CD4-positive, alpha-beta T cell treated with Interleukin-17A for 1 hour (primary cell): ENCODE results near the gene PLB1.
A peak's percentile ranks its signal among the peaks of the same experiment; 100 is the strongest.
"Not testable (repeated sequence)": the region's sequence is repeated elsewhere in the genome, so short reads cannot be mapped to it uniquely, and the experiment has no call there.

ENCODE experiments used
- DNase-seq: peaks from one replicate; pipeline ENCODE4 v3.0.0-alpha.2; 2020

The PLB1 gene

DNA sequence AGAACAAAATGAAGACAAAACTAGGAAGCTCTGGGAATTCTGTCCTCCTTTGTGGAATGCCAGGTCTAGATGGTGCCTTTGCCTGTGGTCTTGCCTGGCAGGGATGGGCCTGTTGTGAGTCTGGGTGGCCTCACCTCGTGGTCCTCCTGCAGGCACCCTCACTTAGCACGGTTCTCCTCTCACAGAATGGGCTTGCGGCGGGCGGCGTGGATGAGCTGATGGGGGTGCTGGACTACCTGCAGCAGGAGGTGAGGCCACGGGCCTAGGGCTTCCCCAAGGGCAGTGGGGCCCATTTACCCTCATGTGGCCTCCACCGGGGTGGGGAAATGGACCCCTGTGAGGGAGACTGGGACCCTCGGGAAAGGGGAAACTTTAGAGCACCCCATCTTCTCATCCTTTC lies 42.3 kb downstream of the PLB1 start:
- DNase-seq, result no peak

DNA sequence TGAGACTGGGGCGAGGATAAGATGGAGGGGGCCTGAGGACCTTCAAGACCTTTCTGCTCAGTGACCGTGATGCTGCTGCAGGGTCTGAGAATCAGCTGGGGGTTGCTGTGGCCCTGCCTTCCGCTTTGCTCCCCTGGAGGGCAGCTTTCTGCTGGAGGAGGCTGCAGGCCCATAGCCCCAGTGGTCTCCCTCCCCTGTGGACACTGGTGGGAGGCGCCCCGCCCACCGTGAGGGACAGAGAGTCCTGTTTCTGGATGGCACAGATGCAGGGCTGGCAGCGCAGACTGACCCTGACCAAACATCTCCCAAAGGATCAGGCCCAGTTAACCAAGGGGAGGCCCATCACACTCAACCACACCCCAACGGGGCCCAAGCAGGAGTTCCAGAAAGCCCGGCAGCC lies 42.8 kb downstream of the PLB1 start:
- DNase-seq, result no peak

DNA sequence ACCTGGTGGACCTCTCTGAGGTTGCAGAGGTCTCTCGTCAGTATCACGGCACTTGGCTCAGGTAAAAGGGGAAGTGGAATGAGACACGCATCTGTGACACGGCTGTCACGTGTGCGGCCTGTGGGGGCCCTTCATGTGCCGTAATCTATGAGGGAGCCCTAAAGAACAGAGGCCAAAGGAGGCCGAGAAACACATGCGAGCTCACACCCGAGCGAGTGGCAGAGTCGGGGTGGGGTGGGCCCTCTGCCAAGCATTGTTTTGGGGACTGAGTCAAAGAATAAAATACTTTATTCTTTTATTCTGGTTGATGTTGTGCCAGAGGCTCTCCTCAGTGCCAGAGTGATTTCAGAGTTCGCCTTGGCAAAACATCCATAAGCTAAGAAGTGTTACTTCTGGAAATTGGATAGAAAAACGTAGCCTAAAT lies 43.3 kb downstream of the PLB1 start:
- no peak for DNase-seq

DNA sequence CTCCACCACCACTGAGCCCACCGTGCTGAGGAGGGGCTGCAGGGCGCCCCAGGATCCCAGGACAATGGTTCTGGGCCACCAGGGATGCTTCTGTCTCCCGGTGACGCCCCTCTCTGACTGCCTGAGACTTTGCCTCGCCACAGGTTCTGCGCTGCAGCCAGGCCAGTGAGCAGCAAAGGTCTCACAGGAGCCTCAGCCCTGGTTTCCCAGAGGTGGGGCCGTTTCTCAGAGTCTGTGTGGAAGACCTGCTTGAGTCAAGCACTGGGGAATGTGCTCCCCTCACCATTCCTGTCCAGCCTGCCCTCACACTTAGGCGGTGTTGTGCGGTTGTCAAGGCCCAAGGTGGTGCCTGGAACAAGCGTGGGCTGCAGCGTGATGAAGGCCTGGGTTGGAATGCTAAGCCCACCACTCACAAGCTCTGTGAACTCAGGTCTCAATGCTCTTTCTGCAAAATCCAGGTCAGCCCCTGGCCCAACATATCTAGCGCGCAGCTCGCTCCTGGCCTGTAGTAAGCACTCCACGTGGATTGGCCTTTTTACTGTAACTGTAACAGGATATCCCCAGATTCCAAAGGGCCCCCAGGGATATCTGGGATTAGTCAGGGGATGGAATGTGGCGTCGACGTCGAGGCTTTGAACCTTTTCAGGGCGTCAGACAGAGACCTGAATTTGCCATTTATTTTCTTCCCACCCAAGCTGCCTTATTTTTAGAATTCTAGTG lies 47.6 kb downstream of the PLB1 start:
- no peak for DNase-seq

DNA sequence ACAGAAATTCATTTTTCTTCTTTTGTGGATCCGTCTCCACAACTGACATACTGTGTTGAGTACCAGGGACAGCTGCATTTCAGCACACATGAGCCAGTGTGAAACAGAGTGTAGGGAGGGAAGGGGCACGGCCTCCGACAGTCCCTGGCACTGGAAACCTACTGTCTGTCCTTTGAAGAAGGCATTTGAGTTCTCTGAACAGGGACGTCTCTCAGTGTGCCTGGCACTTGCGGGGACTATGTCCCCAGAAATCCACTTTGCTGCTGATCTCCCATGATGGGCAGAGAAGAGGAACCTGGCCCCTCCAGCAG lies 48.1 kb downstream of the PLB1 start:
- DNase-seq, result no peak

DNA sequence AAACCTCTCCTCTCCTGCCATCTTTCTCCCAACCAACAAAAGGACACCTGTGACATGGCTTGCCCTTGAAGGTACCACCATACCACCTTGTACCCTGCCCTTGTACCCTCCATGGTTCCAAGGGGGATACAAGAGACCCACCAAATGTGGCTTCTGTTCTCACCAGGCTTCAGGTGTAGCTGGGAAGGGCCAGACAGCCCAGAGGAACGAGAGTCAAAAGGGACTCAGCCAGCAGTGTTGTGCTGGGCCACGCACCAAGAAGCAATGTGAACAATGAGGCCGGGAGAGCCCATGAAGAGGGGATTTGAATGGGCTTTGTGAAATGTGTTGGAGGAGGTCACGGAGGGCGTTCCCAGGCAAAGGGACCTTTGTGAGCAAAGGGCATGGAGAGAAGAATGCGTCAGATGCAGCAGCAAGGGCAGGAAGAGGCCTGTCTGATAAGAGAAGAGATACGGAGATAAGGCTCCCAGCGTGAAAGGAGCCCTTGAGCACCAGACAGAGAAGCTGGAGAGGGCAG lies 48.6 kb downstream of the PLB1 start:
- peak; percentile 44 for DNase-seq

DNA sequence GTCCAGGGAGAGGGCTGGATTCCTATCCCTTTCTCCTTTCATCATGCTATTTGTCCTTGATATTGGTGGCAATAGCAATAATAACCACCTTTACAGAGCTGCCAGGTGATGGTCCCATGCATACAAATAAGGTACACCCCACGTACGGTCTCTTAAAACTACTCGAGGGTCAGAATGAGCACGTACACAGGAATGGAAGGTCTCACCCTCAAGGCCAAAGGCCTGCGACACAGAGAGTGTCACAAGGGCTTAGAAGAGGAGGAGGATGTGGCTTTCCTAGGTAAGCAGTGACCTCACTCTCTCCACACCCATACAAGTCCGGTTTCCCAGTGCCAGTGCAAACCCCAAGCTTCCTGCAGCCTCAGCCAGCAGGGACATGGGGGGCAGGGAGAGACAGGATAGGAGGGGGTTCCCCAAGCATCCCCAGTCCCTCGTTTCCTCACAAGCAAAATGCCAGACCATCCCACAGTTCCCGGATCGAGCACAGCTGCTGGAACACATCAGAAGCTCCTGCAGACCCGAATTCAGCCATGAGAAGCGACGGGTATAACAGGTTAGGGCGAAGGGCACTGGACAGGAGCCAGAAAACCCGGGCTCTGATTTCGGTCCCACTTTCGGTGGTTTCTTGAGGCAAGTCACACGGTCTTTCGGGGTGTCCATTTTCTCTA lies 49.2 kb downstream of the PLB1 start:
- DNase-seq, result peak; percentile 46

DNA sequence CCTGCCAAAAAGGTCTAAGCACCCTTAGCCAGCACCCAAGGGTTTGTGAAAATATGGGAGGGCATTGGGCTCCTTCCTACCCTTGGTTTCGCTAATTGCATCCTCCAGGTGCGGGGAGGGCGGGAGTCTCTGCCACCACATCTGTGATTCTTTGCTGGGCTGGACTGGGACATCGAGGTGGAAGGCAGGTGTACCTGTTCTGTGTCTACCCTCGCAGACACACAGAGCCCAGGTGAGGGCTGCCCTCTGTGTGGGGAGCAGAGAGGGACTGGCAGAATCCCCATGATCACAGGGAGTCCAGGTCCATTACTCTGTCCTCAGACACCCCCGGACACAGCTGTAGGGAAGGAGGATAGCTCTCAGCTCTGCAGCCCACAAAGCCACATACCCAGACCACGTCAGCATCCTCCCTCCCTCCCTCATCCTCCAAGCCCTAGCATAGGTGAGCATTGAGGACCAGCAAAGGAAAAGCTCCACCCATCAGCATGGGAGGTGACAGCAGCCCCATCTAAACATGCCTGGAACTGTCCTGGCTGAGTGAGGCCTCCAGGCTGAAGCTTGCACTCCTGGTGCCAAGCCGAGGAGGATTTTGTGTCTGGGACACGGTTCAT lies 49.8 kb downstream of the PLB1 start:
- DNase-seq, result peak; percentile 53

DNA sequence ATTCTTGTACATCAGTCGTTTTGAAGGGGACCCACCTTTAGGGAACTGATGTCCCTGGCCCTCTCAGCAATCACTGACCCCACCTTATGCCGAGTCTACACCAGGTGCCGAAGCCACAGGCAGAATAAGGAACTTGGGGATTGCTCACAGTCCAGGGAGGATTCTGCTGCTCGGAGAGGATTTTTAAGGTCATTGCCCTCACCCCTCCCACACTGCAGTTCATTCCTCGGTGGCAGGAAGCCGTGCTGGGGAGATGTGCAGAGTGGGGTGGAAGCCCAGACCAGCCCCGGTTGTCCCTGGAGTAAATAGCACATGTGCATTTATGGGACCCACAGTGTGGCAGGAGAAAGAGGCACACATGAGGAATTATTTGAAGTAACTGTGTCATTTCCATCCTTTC lies 50.4 kb downstream of the PLB1 start:
- no peak for DNase-seq

DNA sequence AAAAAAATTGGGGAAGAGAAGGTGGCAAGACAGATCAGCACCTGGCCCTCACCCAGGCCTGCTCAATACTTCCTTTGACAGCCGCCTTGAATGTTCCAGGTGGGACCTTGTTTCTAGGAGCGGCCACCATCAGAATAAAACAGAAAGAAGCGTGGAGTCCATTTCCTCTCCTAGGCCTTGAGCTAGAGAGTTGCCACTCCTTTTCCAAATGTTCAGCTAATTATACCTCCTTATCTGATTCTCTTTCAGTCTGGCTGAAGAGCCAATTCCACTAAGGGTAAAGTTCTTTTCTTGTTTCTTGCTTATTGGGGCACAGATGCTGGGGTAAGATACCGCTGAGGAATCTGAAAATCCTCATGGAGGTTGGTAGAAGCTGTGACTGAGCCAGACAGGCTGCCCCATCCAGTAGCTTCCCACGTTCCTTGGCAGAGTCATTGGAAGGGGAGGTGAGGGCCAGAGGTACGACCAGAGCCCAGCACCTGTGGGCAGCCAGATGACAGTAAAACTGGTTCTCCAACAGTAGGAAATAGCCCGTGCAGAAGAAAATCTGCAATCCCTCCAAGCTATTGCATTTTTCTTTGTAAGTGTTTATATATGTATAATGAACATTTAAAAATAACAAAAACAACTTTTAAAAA lies 51.5 kb downstream of the PLB1 start:
- no peak for DNase-seq

DNA sequence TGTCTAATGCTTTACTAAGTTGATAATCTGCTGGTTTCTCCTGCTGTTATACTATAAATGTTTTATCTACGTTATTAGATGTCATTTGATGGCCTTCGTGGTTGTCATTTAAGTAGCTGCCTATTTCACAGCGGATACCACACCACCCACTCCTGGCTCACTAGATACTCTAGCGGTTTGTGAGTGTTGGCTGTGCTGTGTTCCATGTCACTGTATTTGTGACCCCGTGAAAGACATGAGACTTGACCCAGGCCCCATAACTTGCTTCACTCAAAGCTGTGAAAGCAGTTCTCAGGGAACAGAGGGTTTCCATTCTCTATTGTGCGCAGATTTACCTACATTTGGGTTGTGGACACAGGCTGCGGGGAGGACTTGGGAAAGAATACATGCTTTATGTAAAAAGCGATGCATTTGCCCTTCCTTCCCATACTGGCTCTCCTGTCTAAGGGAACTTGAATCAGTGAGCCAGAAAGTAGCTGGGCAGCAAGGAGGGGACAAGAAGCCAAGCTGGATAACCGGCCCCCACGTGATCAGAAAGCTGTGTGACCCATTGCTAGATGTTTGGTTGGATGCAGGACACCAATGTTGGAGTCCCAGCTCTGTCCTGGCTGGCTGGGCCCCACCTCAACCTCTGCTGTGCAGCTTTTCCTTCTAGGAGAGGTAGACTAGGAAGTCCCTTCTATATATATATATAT lies 52.2 kb downstream of the PLB1 start:
- peak; percentile 43 for DNase-seq

DNA sequence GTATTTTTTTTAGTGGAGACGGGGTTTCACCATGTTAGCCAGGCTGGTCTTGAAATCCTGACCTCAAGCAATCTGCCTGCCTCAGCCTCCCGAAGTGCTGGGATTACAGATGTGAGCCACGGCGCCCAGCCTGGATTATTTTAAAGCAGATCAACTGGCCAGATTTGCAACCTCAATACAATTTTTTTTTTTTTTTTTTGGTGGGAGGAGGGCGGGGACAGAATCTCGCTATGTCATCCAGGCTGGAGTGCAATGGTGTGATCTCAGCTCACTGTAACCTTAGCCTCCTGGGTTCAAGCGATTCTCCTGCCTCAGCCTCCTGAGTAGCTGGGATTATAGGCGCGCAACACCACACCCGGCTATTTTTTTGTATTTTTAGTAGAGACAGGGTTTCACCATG lies 54.5 kb downstream of the PLB1 start:
- not testable (repeated sequence) for DNase-seq

DNA sequence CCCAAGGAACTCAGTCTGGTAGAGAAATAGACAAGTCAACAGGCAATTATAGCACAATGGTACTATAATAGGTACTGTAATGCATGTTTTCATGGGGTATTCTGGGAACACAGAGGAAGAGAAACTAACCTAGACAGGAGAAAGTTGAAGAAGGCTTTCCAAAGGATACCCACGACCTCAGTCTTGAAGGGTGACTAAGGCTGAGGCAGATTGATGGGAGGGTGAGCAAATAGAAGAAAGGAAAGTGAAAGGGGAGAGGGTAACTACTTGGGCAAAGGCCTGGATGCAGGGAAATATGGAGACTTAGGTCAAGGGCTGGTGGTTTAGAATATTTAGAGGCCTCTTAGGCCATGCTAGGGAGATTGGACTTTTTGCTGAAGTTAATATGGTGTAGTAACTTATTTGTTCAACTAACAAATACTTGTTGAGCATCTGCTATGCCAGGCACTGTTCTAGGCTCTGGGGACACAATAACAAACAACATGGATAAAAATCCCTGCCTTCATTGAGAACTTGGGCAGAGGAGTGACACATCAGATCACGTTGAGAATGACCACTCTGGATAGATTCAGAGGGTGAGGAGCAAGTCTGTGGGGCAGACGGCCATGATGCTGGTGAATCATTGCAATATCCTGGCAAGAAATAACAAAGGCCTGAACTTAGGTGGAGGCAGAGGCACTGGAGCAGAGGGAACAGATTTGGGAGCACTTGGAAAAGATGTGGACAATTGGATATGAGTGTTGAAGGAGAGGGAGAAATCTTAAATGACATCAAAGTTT lies 56.4 kb downstream of the PLB1 start:
- DNase-seq, result no peak

DNA sequence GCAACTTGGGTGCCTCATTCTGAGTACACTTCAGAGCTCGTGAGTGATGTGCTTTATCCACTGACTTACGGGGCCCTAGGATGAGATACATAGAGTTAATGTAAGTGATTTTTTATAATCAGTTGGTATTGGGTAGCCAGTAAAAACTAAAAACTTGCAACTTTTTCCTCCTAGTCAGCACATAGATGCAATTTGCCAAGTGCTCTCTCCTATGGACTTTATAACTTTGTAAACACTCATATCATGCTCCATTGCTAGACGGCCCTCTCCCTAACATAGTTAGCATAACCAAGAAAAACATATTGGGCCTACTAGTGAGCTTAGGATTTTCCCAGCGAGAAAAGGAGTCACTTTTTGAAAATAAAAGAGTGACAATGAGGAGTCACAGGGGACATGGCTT lies 60.4 kb downstream of the PLB1 start:
- DNase-seq, result no peak

DNA sequence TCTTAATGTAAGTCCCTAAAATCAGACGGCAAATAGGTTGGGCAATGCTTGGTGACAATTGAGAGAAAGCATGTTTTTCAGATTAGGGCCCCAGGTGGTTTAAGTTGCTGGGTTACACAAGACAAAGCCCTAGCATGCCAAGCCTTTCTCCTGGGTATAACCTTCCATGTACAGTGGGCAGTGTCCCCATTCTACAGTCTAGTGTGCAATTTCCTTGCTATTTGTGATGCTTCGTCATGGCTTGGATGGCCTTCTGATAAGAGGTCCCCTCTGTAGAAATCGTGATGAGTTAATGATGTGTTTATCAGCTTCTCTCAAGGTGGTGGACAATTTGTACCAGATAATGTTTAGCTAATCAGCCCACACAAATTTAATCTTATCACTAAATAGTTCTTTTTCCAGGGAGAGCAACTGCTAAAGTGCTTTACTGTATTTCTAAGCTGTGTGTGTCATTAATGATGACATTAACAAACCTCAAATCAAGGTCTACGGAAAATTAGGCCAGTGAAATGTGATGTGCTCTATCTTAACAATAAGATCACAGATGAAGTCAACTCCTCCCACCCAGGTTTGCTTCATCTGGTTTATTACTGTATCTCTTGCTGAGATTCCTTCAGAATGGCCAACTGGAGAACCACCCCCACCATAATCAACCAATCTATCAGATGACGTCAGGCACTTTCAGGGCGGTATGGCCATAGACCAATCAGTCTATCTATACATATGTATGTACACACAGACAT lies 61.7 kb downstream of the PLB1 start:
- DNase-seq, result no peak

DNA sequence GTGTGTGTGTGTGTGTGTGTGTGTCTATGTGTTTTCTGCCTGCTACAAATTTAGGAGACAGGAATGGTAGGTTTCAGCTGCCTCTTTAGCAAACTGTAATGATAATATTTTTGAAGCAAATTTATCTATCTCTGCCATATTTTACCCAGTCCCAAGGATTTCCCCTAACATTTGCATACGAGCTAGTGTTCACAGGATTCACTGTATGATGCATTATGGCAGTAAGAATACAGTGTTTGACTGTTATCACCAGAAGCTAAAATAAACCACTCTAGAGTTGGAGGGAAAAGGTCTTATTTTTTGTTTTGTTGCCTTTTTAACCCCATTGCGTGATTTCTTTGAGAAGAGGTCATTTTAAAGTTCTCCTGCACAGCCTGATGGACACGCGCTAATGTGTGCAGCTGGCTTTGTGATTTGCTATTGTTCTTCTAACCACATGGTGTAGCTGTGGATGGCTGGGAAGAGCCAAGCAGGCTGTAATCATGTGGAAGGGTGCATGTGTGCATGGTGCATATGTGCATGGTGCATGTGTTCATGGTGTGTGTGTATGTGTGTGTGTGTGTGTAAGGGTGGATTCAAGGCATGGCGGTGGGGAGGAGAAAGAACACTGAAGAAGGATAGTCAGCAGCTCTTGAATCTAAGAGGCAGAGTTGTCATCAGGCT lies 62.4 kb downstream of the PLB1 start:
- no peak for DNase-seq

DNA sequence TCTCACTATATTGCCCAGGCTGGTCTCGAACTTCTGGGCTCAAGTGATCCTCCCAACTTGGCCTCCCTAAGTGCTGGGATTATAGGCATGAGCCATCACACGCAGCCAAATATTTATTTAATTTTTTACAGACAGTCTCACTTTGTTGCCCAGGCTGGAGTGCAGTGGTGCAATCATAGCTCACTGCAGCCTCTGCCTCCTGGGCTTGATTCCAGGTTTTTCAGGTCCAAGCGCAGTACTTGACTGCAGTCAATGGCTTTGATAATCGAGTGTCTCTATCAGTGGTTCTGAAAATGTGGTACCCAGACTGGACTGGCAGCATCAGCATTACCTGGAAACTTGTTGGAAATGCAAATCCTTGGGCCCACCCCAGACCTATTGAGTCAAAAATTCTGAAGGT lies 63.1 kb downstream of the PLB1 start:
- DNase-seq, result no peak

DNA sequence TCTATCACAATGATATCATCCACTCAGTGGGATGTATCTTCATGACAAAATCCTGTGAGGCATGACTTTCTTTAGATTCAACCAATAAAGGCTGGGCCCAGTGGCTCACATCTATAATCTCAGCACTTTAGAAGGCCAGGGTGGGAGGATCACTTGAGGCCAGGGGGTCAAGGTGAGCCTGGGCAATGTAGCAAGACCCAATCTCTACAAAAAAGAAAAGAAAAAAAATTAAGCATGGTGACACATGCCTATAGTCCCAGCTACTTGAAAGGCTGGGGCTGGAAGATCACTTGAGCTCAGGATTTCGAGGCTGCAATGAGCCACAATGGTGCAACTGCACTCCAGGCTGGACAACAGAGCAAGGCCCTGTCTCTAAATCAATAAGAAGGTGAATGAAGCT lies 68.0 kb downstream of the PLB1 start:
- no peak for DNase-seq

DNA sequence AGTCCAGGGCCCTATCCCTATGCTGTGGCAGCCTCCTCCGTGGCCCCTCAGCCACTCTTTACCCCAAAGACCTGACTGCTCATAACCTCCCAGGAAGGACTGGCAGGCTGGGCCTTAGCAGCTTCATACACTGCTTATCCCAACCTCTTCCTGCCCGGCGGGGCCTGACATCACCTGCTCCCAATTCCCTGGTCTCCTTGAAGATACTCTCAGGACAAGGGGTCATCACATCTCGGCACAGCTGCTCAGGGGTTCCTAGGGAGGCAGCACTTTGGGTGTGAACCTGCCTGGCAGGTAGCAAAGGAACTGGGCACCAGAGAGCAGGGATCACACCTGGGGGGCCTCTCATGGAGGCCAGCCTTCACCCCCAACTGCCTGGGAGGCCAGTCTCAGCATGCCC lies 68.5 kb downstream of the PLB1 start:
- DNase-seq, result no peak

DNA sequence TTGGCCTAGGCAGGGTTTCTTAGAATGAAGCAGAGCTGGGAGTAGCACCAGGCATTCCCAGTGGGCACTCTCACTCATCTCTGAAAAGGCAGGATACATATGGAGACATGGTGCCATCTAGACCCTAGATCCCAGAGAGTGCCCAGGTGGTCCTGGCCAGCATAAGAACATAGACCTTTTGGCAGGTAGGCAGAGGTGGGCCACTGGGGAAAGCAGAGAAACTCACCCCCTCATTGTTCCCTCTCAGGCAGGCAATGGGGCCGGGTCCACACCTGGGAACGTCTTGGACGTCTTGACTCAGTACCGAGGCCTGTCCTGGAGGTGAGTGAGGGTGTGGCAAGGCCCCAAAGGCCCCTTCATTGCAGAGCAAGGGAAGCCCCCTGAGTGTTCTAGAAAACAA lies 69.2 kb downstream of the PLB1 start:
- DNase-seq, result no peak

DNA sequence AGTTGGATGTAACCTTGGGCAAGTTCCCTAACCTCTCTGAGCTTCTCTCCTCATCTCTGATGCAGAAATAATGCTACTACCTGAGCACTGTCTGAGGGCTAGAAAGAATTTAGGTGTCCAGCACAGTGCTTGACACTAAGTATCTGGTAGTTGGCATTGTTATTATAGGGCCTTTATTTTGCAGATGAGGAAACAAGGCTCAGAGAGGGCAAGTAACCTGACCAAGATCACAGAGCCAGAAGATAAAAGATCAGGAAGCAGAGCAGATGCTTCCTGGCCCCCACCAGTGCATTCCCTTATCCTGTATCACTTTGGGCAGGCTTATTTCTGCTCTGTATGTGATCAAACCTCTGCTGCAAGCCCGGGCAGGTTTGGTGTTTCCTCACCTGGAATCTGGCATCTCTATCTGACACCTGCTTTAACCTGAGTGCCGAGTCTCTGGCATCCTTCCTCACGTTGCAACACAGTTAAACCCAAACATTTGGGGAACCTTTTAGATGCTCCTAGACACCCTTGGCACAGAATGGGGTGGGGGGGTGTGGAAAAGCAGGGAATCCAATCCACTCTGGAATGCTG lies 69.9 kb downstream of the PLB1 start:
- DNase-seq, result no peak
